Measurements from ENCODE around the gene NEAT1. TPM values are rescaled to one million over a fixed set of nuclear protein-coding genes. Genes with fewer than 3 reads are reported as not detected.

Gene NEAT1
- total RNA-seq, 2 experiments from 2014 or later, result 221 to 223 TPM

- peaks cover 6% of the 10 kb centered on the region for H3K36me3 Mint-ChIP-seq (ENCODE audit: low read depth)
- H3K27ac ChIP-seq (ENCODE audit: low read depth in 1 of 2, low read length in 2 of 2), result no peak overlapping the region
- no peaks in the 10 kb centered on the region for H3K9me3 ChIP-seq (ENCODE audit: control insufficient read depth in 1 of 2, insufficient read depth in 1 of 2, low read length in 2 of 2)
- H3K27ac Mint-ChIP-seq, result peak overlapping the region; percentile 53
- intact Hi-C loops (cut with DNase I, micrococcal nuclease), result no loop called here
- H3K9me3 Mint-ChIP-seq, result no peaks in the 10 kb centered on the region
- no peaks in the 10 kb centered on the region for H3K36me3 ChIP-seq (ENCODE audit: insufficient read depth, low read length)
- H3K27me3 ChIP-seq (ENCODE audit: control insufficient read depth in 1 of 2, insufficient read depth in 2 of 2, low read length in 2 of 2), result no peaks in the 10 kb centered on the region
- ChIA-PET POLR2A (interaction anchor here (1.4 to 18.1 kb wide), 3 partner anchors 8 to 57 kb away, joined by 4 to 968 read pairs (median 110); partner anchors contain the start of genes MALAT1 and NEAT1), CTCF (interaction anchor here (1.4 to 2.4 kb wide), 6 partner anchors 13 to 97 kb away, joined by 3 to 11 read pairs (median 4); no protein-coding TSS in a partner anchor)
- H3K4me3 Mint-ChIP-seq, result peak overlapping the region; percentile 25
- TF ChIP-seq CTCF (IDR thresholded peaks at IDR 0.05), result no peak
- ATAC-seq (ENCODE audit: poor library complexity) (no peak), DNase-seq (no peak)
- H3K27me3 Mint-ChIP-seq, result no peaks in the 10 kb centered on the region
- peaks cover 13% of the 10 kb centered on the region for H3K4me1 Mint-ChIP-seq (ENCODE audit: low read depth)
- no peak overlapping the region for H3K4me3 ChIP-seq (ENCODE audit: low read length)
- peaks cover 28% of the 10 kb centered on the region for H3K4me1 ChIP-seq (ENCODE audit: insufficient read depth, low read length)
Measured at GRCh38 chr11:65479184-65480145, 56.9 kb downstream of the NEAT1 start.

GRCh38 chr11:65482306-65482850 is 59.8 kb downstream of the NEAT1 start:
- TF ChIP-seq CTCF (IDR thresholded peaks at IDR 0.05), result no peak
- H3K27ac ChIP-seq (ENCODE audit: low read depth in 1 of 2, low read length in 2 of 2), result no peak overlapping the region
- ChIA-PET POLR2A (interaction anchor here (0.7 to 1.8 kb wide), 3 partner anchors 15 to 100 kb away, joined by 3 to 13 read pairs (median 4); partner anchors contain the start of gene MALAT1), CTCF (no interaction called here)
- DNase-seq, result no peak
- intact Hi-C loops (cut with DNase I, micrococcal nuclease), result no loop called here
- peaks cover 17% of the 10 kb centered on the region for H3K4me1 ChIP-seq (ENCODE audit: insufficient read depth, low read length)
- no peaks in the 10 kb centered on the region for H3K27me3 ChIP-seq (ENCODE audit: control insufficient read depth in 1 of 2, insufficient read depth in 2 of 2, low read length in 2 of 2)
- no peak overlapping the region for H3K27ac Mint-ChIP-seq
- H3K27me3 Mint-ChIP-seq, result no peaks in the 10 kb centered on the region
- H3K36me3 ChIP-seq (ENCODE audit: insufficient read depth, low read length), result no peaks in the 10 kb centered on the region
- no peaks in the 10 kb centered on the region for H3K9me3 Mint-ChIP-seq
- H3K9me3 ChIP-seq (ENCODE audit: control insufficient read depth in 1 of 2, insufficient read depth in 1 of 2, low read length in 2 of 2), result no peaks in the 10 kb centered on the region
- peaks cover 6% of the 10 kb centered on the region for H3K36me3 Mint-ChIP-seq (ENCODE audit: low read depth)
- peaks cover 10% of the 10 kb centered on the region for H3K4me1 Mint-ChIP-seq (ENCODE audit: low read depth)
- no peak for ATAC-seq (ENCODE audit: poor library complexity)
- H3K4me3 ChIP-seq (ENCODE audit: low read length), result no peak overlapping the region
- H3K4me3 Mint-ChIP-seq, result no peak overlapping the region

GRCh38 chr11:65485920-65486219 is 63.3 kb downstream of the NEAT1 start:
- Histone ChIP-seq H3K36me3 (ENCODE audit: insufficient read depth, low read length) (no peaks in the 10 kb centered on the region), H3K27ac (ENCODE audit: low read depth in 1 of 2, low read length in 2 of 2) (no peak overlapping the region), H3K27me3 (ENCODE audit: control insufficient read depth in 1 of 2, insufficient read depth in 2 of 2, low read length in 2 of 2) (no peaks in the 10 kb centered on the region), H3K4me3 (ENCODE audit: low read length) (no peak overlapping the region), H3K4me1 (ENCODE audit: insufficient read depth, low read length) (peaks cover 25% of the 10 kb centered on the region), H3K9me3 (ENCODE audit: control insufficient read depth in 1 of 2, insufficient read depth in 1 of 2, low read length in 2 of 2) (no peaks in the 10 kb centered on the region)
- no peak overlapping the region for H3K27ac Mint-ChIP-seq
- CTCF ChIA-PET, result no interaction called here
- H3K36me3 Mint-ChIP-seq (ENCODE audit: low read depth), result no peaks in the 10 kb centered on the region
- intact Hi-C loops (cut with DNase I, micrococcal nuclease), result no loop called here
- H3K4me1 Mint-ChIP-seq (ENCODE audit: low read depth), result peaks cover 19% of the 10 kb centered on the region
- DNase-seq, result no peak
- H3K4me3 Mint-ChIP-seq, result no peak overlapping the region
- H3K9me3 Mint-ChIP-seq, result no peaks in the 10 kb centered on the region
- H3K27me3 Mint-ChIP-seq, result no peaks in the 10 kb centered on the region
- POLR2A ChIA-PET, result interaction anchor here (2.5 to 9.2 kb wide), 2 partner anchors 8 to 13 kb away, joined by 11 to 163 read pairs; partner anchors contain the start of gene MALAT1
- no peak for ATAC-seq (ENCODE audit: poor library complexity)
- TF ChIP-seq CTCF (IDR thresholded peaks at IDR 0.05), result no peak
